GM10266 (cell line): ENCODE results near the gene IL12B.
"Not testable (repeated sequence)": the region's sequence is repeated elsewhere in the genome, so short reads cannot be mapped to it uniquely, and the experiment has no call there.

Source experiments
- DNase-seq: peaks from one replicate; pipeline ENCODE4 v3.0.0; 2012; ENCODE audit errors: extremely low spot score
- TF ChIP-seq, protein P1 (sequence below): IDR thresholded peaks from 2 replicates; pipeline ENCODE4 v1.5.1; 2012; ENCODE audit warnings: mild to moderate bottlenecking, low read depth; ENCODE audit not compliant: control insufficient read depth, insufficient read depth; ENCODE audit errors: missing control alignments

IL12B gene

DNA sequence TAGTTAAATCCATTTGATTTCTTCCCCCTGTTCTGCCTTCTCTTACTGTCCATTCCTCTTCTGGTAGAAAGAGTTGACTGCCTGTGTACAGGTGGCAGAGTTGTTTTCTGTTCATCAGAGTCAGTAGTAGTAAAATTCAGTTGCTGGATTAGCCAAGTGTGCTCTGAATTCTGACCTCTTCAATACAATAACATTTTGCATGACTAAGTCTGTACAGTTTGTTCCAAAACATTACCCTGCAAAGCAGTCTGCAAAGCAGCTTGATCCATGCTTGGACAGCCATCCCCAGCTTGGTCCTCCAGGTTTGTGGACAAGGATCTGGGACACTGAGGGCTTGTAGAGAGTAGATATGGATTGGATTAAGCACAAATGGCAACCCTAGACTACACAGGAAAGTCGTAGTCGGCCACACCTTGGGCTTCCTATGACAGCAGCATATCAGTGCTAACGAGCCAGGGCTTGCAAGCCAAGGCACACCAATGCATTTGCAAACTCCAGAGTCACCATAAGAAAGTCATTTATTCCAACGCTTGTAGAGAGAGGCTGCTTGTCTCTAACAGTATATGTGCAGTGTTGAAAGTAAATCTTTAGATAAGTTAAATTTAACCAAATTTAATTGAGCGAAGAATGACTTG, 25.2 kb downstream of the IL12B start:
- no peak for DNase-seq
- TF ChIP-seq, protein P1, sequence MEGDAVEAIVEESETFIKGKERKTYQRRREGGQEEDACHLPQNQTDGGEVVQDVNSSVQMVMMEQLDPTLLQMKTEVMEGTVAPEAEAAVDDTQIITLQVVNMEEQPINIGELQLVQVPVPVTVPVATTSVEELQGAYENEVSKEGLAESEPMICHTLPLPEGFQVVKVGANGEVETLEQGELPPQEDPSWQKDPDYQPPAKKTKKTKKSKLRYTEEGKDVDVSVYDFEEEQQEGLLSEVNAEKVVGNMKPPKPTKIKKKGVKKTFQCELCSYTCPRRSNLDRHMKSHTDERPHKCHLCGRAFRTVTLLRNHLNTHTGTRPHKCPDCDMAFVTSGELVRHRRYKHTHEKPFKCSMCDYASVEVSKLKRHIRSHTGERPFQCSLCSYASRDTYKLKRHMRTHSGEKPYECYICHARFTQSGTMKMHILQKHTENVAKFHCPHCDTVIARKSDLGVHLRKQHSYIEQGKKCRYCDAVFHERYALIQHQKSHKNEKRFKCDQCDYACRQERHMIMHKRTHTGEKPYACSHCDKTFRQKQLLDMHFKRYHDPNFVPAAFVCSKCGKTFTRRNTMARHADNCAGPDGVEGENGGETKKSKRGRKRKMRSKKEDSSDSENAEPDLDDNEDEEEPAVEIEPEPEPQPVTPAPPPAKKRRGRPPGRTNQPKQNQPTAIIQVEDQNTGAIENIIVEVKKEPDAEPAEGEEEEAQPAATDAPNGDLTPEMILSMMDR = no peak

DNA sequence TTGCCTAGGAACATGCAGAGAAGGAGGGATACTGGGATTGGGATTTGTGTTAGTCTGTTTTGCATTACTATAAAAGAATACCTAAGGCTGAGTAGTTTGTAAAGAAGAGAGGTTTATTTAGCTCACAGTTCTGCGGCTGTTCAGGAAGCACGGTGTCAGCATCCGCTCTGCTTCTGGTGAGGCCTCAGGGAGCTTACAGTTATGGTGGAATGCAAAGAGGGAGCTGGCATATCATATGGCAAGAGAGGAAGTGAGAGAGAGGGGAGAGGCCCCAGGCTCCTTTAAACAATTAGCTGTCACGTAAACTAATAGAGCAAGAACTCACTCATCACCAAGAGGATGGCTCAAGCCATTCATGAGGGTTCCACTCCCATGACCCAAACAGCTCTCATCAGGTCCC, 27.0 kb downstream of the IL12B start:
- DNase-seq = no peak
- TF ChIP-seq, protein P1 = no peak

DNA sequence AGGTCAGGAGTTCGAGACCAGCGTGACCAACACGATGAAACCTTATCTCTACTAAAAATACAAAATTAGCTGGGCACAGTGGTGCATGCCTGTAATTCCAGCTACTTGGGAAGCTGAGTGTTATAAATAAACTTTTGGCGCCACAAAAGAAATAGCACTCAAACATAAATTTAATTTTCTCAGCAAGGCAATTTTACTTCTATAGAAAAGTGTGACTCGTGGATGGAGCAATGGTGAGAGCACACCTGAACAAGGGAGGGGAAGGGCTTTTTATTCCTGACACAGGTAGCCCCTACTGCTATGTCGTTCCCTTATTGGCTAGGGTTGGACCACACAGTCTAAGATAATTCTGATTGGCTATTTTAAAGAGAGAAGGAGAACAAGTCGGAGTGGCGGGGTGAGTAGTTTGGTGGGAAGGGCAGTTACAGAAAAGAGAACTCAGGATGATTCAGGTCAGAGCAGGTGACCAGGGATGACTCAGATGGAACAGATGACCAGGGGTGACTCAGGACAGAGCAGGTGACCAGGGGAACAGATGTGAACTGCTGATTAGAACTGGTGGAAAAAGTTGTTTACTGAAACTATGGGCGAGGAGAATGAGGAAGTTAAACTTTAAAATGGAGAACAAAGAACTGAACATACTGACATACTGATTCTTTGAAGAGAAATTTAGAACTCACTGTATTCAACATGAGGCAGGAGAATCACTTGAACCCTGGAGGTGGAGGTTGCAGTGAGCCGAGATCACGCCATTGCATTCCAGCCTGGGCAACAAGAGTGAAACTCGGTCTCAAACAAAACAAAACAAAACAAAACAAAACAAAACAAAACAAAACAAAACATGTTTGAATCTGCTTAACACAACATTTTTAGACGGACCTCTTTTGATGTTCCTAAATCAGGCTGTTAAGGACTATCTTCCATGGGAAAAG, 28.1 kb downstream of the IL12B start:
- not testable (repeated sequence) for DNase-seq

DNA sequence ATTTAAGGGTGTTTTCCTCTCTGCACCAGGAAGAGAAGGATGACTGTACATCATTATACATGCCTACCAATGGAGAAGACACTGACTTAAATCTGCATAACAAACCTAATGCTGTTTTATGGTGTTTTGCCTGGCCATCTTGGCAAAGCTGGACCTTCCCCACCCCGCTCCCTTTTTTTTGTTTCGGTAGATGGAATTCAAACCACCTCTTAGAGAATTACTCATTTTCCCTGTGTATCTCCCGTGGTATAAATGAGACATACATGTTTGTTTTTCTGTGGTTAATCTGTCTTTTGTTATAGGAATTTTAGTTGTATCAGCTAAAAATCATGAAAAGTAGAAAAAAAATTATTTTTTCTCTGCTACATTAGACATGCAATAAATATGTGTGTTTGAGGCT, 28.8 kb downstream of the IL12B start:
- no peak for DNase-seq
- TF ChIP-seq, protein P1 = no peak

DNA sequence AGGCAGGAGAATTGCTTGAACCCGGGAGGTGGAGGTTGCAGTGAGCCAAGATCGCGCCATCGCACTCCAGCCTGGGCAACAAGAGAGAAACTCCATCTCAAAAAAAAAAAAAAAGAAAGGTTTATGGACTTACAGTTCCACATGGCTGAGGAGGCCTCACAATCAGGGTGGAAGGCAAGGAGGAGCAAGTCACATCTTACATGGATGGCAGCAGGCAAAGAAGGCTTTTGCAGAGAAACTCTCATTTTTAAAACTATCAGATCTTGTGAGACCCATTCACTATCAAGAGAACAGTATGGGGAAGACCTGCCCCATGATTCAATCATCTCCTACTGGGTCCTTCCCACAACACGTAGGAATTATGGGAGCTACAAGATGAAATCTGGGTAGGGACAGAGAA, 33.0 kb downstream of the IL12B start:
- DNase-seq = not testable (repeated sequence)

DNA sequence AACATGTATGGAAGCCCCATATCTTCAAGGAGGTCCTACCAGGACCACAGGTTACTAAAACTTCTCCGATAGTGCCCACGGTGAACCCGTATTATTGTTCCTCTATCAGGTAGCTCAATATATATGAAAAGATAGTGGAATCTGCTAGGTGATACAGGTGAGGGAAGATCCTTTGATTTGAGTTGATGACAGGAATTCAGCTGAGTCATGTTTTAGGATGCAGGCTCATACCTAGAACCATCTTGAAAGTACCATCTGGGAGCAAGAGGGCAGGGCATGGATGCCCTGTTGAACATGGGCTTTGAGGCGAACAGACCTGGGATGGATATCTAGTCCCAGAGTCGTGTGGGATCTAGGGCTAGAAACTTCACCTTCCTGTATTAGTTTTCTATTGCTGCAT, 35.4 kb downstream of the IL12B start:
- no peak for DNase-seq
- TF ChIP-seq, protein P1 = no peak

DNA sequence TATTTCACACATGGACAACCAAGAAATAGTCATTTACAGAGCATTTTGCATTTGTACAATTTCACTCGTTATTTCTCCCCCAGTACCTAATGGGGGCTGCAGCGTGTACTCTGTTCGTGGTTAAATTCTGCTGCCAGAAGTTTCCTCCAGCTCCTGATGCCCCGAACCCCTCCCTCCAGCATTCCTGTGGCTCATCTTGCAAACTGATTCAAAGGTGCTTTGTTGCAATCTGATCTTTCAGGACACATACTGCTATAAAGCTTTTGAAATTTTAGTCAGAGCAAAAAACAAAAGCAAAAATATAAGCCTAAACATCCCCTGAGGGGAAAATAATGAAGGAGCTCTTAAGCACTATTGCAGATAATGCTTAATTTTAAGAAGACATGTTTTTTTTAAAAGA, 39.5 kb downstream of the IL12B start:
- TF ChIP-seq, protein P1 = no peak
- no peak for DNase-seq

DNA sequence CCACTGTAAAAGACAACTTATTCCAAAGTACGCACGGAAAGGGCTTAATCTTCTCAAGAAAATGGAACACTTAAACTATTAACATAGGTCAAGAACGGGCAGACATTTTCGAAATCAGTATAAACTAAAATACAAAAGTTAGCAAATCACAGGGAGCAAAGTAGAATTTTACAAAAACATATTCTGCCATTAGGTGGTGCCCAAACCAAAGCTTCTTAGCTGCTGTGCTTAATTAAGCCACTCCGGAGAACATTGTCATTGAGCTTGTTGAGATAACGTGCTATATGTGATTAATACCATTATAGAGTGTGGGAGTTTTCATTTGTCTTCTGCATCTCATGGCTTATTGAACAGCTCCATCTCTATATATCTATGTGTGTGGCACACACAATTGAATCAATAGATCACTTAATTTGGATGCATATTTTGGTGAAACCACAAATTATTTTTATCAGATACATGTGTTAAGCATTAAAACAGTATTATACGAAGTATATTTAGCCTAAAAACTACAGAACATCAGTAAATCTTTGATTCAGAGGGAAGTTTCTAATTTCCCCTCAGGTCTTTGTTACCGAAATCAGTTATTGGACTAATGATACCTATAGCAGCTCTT, 43.8 kb downstream of the IL12B start:
- no peak for DNase-seq

More for the DNA sequence above, 43.8 kb downstream of the IL12B start:
- TF ChIP-seq, protein P1 = peak; percentile 40
